Measurements from ENCODE around the gene RNASE7. TPM values are rescaled to one million over a fixed set of nuclear protein-coding genes. Genes with fewer than 3 reads are reported as not detected.
A peak's percentile ranks its signal among the peaks of the same experiment; 100 is the strongest.
"Not testable (repeated sequence)": the region's sequence is repeated elsewhere in the genome, so short reads cannot be mapped to it uniquely, and the experiment has no call there.

Gene RNASE7, protein sequence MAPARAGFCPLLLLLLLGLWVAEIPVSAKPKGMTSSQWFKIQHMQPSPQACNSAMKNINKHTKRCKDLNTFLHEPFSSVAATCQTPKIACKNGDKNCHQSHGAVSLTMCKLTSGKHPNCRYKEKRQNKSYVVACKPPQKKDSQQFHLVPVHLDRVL
- not detected in 2 replicates for total RNA-seq

DNA sequence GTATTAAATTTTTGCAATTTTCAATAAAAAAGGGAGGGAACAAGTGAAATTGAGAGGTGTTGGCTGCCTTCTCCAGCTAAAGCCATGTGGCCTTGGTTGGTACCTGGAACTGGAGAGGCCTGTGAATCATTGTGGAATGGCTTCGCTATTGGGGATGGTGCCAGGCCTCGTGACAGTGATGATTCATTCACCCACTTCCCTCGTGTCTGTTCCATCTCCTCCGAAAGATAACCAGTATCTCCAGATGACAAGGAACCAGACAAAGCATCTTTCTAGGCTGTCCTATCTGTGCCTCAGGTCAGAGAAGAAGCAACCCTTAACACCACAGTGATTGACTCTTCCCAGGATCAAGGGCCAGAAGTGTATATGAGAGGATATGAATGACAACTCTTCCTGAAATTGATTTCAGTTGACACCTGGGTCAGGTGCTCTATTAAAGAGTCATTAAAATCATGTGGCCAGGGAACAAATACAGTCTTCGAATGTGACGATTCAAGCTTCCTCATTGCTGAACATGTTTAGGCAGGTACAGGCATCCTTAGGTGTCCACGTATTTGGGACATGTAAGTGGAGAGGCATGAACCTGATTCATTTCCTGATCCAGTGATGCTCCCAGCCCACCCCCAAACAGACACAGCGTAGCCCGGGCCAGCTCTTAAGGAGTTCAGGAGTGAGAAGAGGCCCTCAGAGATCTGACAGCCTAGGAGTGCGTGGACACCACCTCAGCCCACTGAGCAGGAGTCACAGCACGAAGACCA, at the start of gene RNASE7:
Gene RNASE7 (plus strand): TSS at position 687 of the 758 bp plus-strand sequence. CDS start 631 bp downstream, outside the sequence.
- no peak for DNase-seq

DNA sequence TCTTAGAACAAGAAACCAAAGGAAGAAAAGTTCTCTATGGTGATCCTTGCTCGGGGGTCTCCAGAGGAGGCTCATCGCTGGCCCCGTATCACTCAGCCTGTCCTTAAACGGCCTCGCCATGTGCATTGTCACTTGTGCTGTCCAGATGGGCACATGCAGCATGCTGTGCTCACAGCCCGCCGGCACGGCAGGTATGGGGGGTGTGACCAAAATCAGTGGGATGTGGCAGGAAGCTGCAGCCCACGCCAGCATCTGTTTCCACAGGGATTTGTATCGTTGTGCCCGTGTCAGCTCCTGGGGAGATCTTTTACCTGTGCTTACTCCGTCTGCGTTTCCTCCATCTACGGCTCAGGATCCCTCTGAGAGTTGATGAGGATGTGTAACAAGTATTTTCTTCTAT, 45.6 kb upstream of the RNASE7 start:
- DNase-seq = no peak

DNA sequence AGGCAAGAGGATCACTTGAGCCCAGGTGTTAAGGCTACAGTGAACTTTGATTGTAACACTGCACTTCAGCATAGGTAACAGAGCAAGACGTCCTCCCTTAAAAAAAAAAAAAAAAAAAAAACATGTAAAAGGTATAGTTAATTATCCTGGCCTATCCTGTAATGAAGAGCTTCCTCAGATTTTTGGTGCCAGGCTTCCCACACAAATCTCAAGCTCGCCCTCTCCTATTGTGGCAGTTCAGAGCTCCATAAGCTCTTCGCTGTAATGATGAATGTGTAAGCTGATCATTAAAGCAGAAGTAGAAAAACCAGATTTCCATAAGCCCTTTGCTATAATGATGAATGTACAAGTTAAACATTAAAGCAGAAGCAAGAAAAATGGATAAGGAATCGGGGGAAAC, 45.0 kb upstream of the RNASE7 start:
- no peak for DNase-seq

DNA sequence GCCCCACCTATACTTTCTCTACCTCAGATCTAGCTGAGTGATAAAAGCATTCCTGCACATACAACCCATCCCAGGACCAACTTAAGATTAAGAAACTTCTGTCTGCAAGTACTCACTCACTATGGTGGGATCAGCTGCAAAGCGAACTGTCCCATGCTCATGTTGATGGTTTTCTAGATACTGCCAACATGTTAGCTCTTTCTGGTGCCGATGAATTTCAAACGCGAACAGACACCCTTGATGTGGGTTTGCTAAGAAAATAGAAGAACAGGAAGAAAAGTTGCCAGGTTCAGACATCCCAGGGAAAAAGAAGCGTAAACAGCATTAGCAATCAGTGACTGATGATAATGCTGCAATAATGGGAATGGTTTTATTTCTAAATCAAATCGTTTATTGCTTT, 44.6 kb upstream of the RNASE7 start:
- DNase-seq = no peak

DNA sequence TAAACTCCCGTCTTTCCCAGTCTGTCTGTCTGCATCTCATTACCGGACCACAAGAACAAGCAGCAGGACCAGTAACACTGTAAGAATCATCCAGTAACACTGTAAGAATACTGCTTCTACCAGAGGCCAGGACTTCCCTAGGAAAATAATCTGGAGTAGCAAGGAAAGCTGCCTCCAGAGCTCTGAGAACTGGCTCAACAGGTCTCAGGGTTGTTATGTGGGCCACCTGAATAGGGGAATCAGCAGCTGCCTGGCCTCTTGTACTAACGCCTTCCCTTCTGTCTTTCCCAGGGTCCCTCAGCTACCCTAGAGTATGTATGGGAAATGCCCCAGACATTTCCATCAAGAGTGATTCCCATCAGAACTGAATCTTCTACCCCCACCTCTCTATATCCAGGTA, 44.0 kb upstream of the RNASE7 start:
- no peak for DNase-seq

DNA sequence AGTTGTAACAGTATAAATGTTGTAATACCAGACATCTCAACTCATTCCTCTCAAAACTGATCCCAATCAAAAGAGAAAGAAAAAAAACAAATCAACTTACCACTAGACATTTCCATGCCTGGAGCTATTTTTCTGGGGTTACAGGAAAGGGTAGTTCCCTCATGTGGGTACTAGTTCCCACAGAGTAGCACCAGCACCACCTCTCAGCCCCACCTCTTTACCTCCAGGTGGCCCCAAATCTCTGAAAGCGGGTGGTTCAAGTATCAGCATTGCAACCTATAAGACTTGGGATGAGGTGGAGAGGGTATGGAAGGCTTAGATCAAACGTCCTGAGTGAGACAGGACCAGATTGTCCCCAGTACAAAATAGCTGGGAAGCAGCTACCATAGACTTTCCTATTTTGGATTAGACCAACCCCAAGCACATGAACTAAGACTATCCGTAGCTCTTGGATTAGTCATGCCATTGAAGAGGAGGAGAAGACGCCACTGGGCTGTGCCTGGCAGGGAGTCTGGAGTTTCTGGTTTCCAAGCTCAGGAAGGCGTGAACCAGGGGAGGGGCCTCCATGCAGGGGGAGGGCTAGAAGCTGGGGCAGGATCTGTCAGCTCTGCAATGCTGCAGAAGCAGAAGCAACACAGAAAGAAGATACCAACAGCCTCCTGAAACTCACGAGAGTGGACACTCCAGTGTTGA, 43.3 kb upstream of the RNASE7 start, which contains the start of gene SLC39A2:
Gene SLC39A2 (plus strand): TSS at position 620 of the 693 bp plus-strand sequence. CDS start 154 bp downstream, outside the sequence.
- no peak for DNase-seq

DNA sequence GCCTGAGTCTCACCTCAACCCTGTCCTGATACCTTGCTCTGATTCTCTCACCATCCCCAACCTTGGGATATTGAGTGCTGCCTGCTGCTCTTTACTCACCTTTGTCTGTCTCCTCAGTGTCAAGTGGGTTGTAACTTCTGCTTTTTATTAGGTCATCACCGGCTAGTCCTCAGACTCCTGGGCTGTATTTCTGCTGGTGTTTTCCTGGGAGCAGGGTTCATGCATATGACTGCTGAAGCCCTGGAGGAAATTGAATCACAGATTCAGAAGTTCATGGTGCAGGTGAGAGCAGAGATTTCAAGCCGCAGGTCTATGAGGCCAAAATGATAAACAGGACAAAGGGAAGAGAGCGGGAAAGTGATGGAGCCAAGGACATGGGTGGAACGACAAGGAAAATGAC, 42.6 kb upstream of the RNASE7 start:
- no peak for DNase-seq

DNA sequence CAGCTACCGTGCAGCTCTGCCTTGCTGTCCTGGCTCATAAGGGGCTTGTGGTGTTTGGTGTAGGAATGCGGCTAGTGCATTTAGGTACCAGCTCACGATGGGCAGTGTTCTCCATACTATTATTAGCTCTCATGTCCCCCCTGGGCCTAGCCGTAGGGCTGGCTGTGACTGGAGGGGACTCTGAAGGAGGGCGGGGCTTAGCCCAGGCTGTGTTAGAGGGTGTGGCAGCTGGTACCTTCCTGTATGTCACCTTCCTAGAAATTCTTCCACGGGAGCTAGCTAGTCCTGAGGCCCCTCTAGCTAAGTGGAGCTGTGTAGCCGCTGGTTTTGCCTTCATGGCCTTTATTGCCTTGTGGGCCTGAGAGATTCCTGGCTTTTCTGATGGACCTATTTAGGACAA, 40.9 kb upstream of the RNASE7 start:
- no peak for DNase-seq

DNA sequence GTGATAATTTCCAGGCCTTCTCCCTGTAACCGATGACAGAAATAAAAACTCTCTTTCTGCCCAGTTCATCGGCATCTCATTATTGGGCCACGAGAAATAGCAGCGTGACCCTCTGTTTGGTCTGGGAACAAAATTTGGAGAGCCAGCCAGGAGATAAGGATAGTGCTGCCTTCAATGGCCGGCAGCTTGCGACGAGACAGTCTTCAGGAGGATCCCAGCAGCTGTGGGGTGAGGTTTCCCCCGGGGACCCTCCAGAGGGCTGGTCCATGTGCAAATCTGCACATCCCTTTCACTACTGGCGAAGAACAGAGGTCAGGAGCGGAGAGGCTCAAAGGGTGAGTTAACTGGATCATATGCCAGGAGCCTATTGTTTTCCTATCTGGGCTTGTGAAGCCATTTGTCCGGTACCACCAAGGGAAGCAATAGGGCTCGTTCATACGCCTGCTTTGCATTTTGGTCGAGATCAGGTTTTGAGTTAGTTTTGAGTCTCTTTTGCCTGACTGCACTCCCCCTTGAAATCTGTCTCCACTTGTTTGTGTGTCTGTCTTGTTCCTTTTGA, 38.3 kb upstream of the RNASE7 start:
- DNase-seq = no peak

DNA sequence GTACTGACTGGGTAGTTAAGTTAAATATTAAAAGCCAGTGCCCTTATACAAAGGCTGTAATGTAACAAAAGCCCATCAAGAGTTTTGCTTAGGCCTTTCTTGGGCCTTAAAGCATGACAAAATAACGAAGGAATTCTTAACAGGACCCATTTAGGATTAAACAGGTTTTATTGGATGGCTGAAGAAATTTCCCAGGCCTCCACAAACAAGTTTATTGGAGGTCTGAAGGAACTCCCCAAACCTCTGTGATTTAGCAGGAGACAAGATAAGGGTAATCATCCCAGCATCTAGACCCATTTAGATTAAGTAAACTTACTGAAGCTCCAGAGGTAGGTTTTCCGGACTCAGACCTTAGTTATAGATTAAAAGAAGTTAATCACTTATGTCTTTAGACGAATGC, 32.4 kb upstream of the RNASE7 start:
- DNase-seq = not testable (repeated sequence)

DNA sequence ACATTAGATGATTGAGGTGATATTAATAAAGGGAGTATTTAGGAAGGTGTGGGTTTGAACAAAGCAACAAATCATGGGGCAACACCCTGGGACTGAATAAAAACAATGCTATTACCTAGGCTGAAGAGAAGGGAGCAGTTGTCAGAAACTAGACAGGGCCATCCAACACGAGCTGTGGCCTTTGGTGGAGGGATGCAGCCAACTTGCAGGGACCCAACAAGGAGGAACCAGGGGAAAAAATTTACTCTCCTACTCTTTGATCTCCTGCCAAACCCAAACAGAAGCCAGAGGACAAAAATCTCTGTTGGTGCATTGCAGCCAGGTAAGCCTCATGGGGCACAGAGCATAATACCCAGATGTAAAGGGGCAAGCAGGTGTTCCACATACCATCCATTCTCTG, 31.0 kb upstream of the RNASE7 start:
- no peak for DNase-seq

DNA sequence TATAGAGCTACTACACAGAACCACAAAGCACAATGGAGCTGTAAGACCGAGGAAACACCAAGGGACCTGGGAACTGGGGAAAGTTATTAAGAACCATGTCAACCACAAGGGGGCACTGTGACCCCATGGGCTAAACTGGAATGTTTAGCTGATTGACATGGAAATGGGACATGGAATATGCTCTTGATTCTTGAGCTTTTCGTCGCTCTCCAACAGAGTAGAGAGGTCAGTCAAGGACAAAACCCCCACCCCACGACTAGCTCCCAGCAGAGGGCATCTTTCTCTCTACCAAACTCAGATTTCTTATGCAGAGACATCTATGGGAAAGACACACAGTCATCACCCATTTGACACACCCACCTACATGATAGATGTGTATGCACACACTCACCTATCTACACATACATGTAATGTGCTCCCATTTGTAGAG, 27.4 kb upstream of the RNASE7 start:
- peak; percentile 94 for DNase-seq

DNA sequence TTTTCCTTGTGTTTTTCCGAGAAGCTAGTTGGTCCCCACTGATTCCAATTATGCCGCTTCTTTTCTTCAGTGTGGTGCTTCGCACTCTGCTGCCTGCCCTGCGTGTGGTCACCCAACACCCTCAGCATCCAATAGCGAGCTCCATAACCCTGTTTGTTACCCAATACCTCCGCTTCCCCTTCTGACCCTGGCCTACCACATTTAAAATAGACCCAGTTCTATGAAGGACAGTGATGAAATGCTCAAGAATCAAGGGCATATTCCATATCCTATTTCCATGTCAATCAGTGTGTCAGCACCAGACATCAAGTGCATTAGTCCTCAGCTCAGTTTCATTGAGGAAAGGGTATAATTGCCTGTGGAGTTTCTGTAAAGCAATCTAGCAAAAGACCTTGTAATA, 26.9 kb upstream of the RNASE7 start:
- no peak for DNase-seq

DNA sequence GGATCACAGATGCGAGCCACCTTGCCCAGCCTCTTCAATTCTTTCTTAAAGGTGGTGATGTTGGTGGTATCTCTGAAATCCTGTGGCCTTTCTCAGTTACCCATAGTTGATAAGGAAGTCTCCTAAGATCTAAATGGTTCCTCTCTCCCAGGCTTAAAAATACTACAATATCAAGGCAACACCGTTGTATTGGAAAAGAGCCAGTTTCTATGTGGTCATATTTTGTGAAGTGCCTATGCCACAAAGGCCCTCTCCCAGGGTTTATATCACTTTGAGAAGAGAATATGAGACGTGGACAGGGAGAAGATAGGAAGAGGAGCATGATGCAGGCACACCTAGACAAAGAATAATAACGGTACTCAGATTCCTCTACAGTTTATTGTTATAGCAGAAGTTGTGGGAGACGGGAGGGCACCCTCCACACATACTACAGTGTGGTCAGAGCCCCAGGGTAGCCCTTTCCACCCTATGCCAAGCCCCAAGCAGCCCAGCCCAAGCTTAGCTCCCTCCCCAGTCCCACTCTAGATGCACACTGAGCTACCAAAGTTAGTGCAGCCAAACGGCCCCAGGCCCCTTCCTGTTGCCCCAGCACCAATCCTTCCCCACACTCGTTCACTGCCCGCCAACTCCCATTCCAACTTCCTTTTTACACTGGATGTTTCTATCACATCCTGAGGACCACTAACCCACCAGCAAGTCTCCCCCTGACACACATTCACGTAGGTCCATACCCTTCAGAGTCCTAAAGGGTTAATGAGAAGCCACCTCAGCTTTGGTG, 25.6 kb upstream of the RNASE7 start:
- DNase-seq = no peak

DNA sequence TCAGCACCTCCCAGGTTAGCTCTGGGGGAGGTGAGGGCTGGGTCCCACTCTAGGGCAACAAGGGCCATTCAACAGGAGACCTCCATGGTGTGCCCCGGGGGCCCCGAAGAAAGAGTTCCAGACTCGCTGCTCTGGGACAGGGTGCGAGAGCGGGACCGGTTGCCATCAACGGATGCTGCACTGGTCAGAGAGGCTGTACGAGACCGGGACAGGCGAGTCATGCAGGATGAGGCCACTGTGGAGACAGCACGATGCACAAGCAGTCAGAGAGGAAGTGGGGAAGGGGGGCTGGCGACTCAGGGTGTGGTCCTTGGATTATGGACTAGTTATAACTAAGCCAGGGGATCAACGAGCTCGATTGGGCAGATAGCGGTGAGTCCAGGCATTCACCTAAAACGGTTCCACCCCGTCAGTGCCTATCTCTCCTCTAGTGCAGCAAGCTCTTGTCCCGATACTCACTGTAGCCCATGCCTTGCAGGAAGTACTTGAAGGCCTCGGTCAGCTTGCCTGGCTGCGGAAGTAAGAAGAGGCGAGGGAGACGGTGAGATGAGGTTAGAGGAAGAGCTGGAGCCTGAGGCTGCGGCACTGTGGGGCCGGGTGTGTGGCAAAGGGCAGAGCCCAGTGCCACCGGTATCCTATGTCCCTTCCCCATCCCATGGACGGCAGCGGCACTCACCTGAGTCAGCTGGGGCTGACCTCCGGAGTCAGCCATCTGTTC, 24.5 kb upstream of the RNASE7 start:
- no peak for DNase-seq

DNA sequence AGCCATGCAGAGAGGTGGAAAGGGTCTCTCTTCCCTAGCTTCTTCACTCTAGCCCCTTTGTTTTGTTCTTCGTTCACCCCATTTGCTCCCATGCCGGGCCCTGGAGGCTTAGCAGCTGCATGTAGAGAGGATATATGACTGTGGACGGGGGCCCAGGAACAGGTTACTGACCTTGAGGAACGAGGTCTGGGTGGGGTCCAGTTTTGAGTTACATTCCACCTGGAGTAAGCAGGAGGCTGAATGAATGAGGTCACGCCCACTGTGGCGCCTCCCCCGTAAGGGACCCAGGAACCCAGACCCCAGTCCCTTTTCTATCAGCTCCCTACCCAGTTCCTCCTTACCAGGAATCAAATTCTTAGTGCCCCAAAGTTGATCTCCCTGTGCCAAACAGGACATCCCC, 23.9 kb upstream of the RNASE7 start:
- no peak for DNase-seq

DNA sequence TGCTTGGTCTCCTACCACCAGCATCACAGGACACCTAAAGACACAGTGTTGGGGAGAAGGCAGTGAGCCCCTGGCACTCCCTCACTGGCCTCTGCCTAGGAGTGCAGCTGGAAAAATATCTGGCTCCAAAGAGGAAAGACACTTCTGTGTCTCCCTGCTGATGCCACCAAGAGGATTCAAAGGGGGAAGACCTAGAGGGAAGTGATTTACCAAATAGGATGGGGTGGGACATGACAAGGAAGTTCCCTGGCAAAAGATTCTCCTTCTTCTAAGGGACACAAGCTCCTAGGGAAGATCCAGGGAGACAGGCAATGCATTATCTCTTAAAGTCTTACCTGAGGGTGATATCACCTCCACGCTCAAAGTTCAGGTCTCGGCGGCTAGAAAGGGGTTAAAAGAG, 23.4 kb upstream of the RNASE7 start:
- DNase-seq = no peak

DNA sequence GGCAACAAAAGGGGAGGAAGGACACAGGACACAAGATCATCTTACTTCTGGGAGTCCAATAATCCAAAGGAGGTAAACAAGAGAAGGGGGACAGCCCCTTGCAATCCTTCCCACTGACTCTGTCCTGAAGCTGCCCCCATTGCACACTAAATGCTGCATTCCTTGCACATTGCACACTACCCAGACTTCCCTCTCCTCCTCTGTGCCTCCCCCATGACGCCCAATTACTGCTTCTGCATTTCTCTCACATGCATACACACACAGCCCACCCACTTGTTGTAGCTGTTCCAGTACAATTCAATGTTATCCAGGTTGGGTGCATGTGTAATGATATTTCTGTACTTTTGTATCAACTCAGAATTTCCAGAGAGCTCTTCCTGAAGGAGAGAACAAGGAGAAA, 22.8 kb upstream of the RNASE7 start:
- DNase-seq = no peak

DNA sequence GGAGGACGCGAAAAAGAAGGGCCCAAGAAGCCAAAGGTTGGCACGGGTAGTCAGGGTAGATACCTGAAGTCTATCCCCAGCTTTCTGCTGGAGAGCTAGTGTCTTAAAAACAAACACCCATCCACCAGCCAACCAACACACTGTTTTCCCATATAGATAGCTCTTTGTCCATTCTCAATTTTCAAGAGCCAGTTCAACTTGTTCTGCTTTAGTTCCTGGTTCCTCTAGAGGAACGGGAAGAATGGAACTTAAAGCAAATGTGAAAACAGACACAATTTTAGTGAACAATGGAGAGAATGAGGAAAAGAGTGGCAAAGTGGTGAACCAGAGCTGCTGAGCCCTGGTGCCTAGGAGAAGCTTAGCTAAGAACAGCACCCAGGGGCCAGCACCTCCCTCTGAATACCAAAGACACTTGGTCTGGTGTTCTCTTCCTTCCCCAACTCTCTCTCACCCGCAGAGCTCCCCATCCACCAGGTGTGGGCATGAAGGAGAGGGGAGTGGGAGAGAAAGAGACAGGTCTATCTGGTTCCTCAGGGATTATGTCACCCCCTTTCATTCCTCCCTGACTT, 21.1 kb upstream of the RNASE7 start:
- DNase-seq = no peak

DNA sequence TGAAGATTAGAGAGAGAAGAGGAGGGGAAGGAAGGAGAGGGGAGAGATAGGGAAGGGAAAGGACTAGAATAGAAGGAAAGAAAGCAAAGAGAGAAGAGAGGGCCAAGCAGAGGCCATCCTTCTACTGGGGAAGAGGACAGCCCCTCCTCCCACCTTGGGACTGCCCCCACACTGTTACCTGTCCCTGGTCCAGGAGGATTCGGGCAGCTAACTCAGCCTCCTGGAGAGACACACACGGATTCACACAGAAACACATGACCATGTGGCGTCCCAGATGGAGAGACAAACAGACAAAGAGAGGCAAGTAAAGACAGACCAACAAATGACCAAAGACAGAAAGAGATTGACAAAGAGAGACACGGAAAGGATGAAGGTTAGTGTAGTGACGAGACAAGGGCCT, 19.5 kb upstream of the RNASE7 start:
- no peak for DNase-seq

DNA sequence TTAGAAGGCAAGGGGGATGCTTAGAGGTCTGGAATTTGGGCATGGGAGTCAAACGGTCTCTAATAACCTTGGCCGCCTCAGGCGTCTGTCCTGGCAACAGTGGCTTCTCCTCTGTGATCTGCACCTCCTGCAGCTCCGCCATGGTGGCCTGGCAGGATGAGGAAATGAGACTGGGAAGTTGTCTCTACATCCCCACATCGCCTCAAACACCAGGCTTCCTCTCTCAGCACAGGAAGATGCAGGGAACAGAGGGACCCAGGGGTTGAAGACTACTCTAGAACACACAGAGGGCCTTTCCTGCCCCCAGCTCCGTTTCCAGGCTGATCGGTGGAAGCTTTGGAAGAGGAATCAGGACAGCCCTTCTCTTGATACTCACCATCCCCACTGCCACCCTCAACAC, 19.0 kb upstream of the RNASE7 start:
- DNase-seq = no peak
